Bladder microvascular endothelial cell (primary cell): ENCODE measurements around the gene TLE3. TPM values are rescaled to one million over a fixed set of nuclear protein-coding genes. Genes with fewer than 3 reads are reported as not detected.

Source experiments
- total RNA-seq: library from RNA; depleted of rRNA; stranded (reverse); fragments of >200 nt; gene quantifications from 2 replicates; pipeline ENCODE4 v1.2.3, GENCODE V29; 2014

The TLE3 gene
- 28.0 and 33.9 TPM in 2 replicates for total RNA-seq

DNA sequence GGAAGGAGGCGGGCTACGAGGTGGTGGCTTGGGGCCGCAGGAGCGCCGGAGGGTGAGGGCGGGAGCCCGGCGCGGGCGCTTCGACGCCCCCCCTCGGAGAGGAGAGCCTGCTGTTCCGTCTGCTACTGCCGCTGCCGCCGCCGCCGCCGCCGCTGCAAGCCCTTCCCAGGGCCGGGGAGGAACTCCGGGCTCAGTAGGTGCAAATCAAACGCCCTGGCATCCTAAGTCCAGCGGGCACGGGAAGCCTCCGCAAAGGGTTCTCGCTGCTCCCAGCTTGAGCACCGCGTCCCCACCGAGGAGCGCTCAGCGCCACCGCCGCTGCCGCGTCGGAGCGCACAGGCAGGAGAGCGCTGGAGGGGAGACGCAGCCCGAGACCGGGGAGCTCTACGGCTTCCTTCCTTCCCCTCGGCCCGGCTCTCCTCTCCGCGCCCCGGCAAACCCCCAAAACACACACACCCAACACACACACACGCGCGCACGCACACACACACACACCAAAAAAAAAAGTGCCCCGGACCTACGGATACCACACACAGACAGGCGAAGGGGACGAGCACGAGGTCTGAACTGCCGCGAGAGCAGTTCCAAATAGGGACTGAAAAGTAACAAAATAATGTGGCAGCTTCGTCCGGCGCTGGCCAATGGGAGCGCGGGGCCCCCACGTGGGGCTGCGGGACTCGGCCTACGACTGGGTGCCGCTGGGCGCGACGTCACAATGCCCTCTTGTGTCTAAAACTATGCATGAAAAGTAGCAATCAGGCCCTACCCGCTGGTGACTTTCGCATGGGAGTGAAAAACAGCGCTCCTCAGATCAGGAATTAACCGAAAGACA lies at the start of gene TLE3:
TLE3 (minus strand) TSS at position 597 of the 832 bp plus-strand sequence. CDS start 1,119 bp downstream, outside the sequence.

